HepG2 (cell line): ENCODE measurements around the gene SRCIN1. TPM values are rescaled to one million over a fixed set of nuclear protein-coding genes. Genes with fewer than 3 reads are reported as not detected.

Experiments used
- ARHGAP35 ChIP-seq: sonication (generic); formaldehyde crosslinking; IDR thresholded peaks from 2 replicates; pipeline ENCODE4 v1.9.0; 2022; ENCODE audit warnings: mild to moderate bottlenecking, inconsistent platforms, moderate library complexity, missing genetic modification reagents, borderline replicate concordance
- CBX1 ChIP-seq: IDR thresholded peaks from one replicate; pipeline ENCODE4 v1.6.1; 2016; ENCODE audit warnings: antibody characterized with exemption, low read depth
- CENPBD1 ChIP-seq: sonication (generic); formaldehyde crosslinking; IDR thresholded peaks from 2 replicates; pipeline ENCODE4 v1.8.0; 2022; ENCODE audit warnings: missing genetic modification reagents, low read depth, mild to moderate bottlenecking, borderline replicate concordance
- E2F2 ChIP-seq: sonication (generic); formaldehyde crosslinking; IDR thresholded peaks from 2 replicates; pipeline ENCODE4 v1.4.0; 2020; ENCODE audit warnings: missing genetic modification reagents, borderline replicate concordance
- GLMP ChIP-seq: sonication (generic); formaldehyde crosslinking; IDR thresholded peaks from 2 replicates; pipeline ENCODE4 v1.9.0; 2021; ENCODE audit warnings: missing genetic modification reagents, mild to moderate bottlenecking, borderline replicate concordance
- IRF2 ChIP-seq: IDR thresholded peaks from 2 replicates; pipeline ENCODE4 v1.6.1; 2018; ENCODE audit warnings: missing genetic modification reagents, missing compliant biosample characterization
- NFE2L2 ChIP-seq: fragments of 150-350 bp; IDR thresholded peaks from 2 replicates; pipeline ENCODE4 v1.6.1; 2014; ENCODE audit warnings: low read length
- NKX3-1 ChIP-seq: sonication (generic); formaldehyde crosslinking; IDR thresholded peaks from 2 replicates; pipeline ENCODE4 v1.5.0; 2020; ENCODE audit warnings: missing genetic modification reagents
- PAX8 ChIP-seq: sonication (generic); formaldehyde crosslinking; IDR thresholded peaks from 2 replicates; pipeline ENCODE4 v1.8.0; 2022; ENCODE audit warnings: mild to moderate bottlenecking, missing genetic modification reagents, borderline replicate concordance
- PHF5A ChIP-seq: IDR thresholded peaks from one replicate; pipeline ENCODE4 v1.6.1; 2018; ENCODE audit warnings: low read depth, missing genetic modification reagents; ENCODE audit not compliant: unreplicated experiment
- RARG ChIP-seq: sonication (generic); formaldehyde crosslinking; IDR thresholded peaks from 2 replicates; pipeline ENCODE4 v1.4.0; 2020; ENCODE audit warnings: low read depth, mild to moderate bottlenecking, missing genetic modification reagents
- SIN3A ChIP-seq: IDR thresholded peaks from 2 replicates; pipeline ENCODE4 v1.6.1; 2011; ENCODE audit warnings: low read depth, mild to moderate bottlenecking, control low read depth, low read length, borderline replicate concordance
- SOX6 ChIP-seq, 2 experiments: fragments of 450-650 bp in 1 of 2; sonication (generic) in 1 of 2; formaldehyde crosslinking in 1 of 2; IDR thresholded peaks; 2 replicates each; pipeline versions ENCODE4 v1.4.0 to v1.6.1; 2017 to 2020; ENCODE audit warnings: antibody characterized with exemption in 1 of 2, mild to moderate bottlenecking in 1 of 2, missing genetic modification reagents in 1 of 2
- TCF12 ChIP-seq, 2 experiments: fragments of 450-650 bp in 1 of 2; sonication (generic) in 1 of 2; formaldehyde crosslinking in 1 of 2; IDR thresholded peaks; 2 replicates each; pipeline versions ENCODE4 v1.6.1 to v1.8.0; 2017 to 2022; ENCODE audit warnings: antibody characterized with exemption in 1 of 2, mild to moderate bottlenecking in 1 of 2, missing genetic modification reagents in 1 of 2, moderate library complexity in 1 of 2
- TEAD2 ChIP-seq: sonication (generic); formaldehyde crosslinking; IDR thresholded peaks from 2 replicates; pipeline ENCODE4 v1.9.0; 2021; ENCODE audit warnings: missing genetic modification reagents
- ZNF280D ChIP-seq: sonication (generic); formaldehyde crosslinking; IDR thresholded peaks from 2 replicates; pipeline ENCODE4 v1.5.1; 2020; ENCODE audit warnings: mild to moderate bottlenecking, missing genetic modification reagents
- ZNF335 ChIP-seq: sonication (generic); formaldehyde crosslinking; IDR thresholded peaks from 2 replicates; pipeline ENCODE4 v1.4.0; 2020; ENCODE audit warnings: missing genetic modification reagents
- ZNF337 ChIP-seq: sonication (generic); formaldehyde crosslinking; IDR thresholded peaks from 2 replicates; pipeline ENCODE4 v1.5.1; 2020; ENCODE audit warnings: missing genetic modification reagents, low read depth, mild to moderate bottlenecking, borderline replicate concordance
- ZNF670 ChIP-seq: sonication (generic); formaldehyde crosslinking; IDR thresholded peaks from 2 replicates; pipeline ENCODE4 v1.8.0; 2022; ENCODE audit warnings: mild to moderate bottlenecking, missing genetic modification reagents, borderline replicate concordance
- ZNF7 ChIP-seq: IDR thresholded peaks from 2 replicates; pipeline ENCODE4 v1.6.1; 2016; ENCODE audit warnings: missing biosample characterization, missing genetic modification reagents
- ZNF710 ChIP-seq: sonication (generic); formaldehyde crosslinking; IDR thresholded peaks from 2 replicates; pipeline ENCODE4 v1.5.0; 2020; ENCODE audit warnings: mild to moderate bottlenecking, missing genetic modification reagents, borderline replicate concordance
- polyA plus RNA-seq, 8 experiments: library from polyadenylated mRNA; depleted of rRNA in 3 of 8; stranded (reverse) in 7 of 8; unstranded in 1 of 8; fragments of >200 nt; fragmentation: Illumina TruSeq in 4 of 8; extraction: Trizol in 4 of 8; gene quantifications; 2 replicates each; pipeline versions ENCODE4 v1.2.1 to v1.2.3, GENCODE V29; 2011 to 2016; ENCODE audit warnings: low read depth in 4 of 8, missing spikeins in 1 of 8, mixed read lengths in 1 of 8; ENCODE audit not compliant: insufficient read depth in 1 of 8
- total RNA-seq, 5 experiments: library from RNA; depleted of rRNA; stranded (reverse); fragments of >200 nt; fragmentation: Illumina TruSeq; extraction: Trizol; gene quantifications; 2 replicates each; pipeline ENCODE4 v1.2.3, GENCODE V29; 2016; ENCODE audit warnings: low read depth in 1 of 5

SRCIN1 gene
- total and polyA plus RNA-seq, 2 of the 13 experiments (the other 11 are each of a cell fraction or from before 2014, with no cell fraction given) = 1.2 to 9.6 TPM

- TF ChIP-seq ZNF280D (CRISPR knock-in tag) (peak; percentile 86), PHF5A (CRISPR knock-in tag) (peak; percentile 95), ZNF337 (no peak), RARG (CRISPR knock-in tag) (no peak; the same call in 1 of the 2 replicates), TCF12 (IDR thresholded peaks at IDR 0.05) (no peak), TCF12 (CRISPR knock-in tag; IDR thresholded peaks at IDR 0.05) (peak; percentile 94; the same call in 1 of the 2 replicates), GLMP (no peak), TEAD2 (CRISPR knock-in tag) (no peak), ZNF7 (CRISPR knock-in tag) (peak; percentile 44; the same call in 1 of the 2 replicates), ZNF710 (CRISPR knock-in tag) (peak; percentile 98), ZNF335 (CRISPR knock-in tag) (0 out of 2 replicates have a peak, but pooled peaks have one; percentile 68), CENPBD1 (CRISPR knock-in tag) (no peak), CBX1 (peak; percentile 59), E2F2 (CRISPR knock-in tag) (no peak), IRF2 (CRISPR knock-in tag) (peak; percentile 97), SIN3A (no peak), SOX6 (IDR thresholded peaks at IDR 0.05) (no peak), SOX6 (CRISPR knock-in tag; IDR thresholded peaks at IDR 0.05) (peak; percentile 95), NFE2L2 (no peak), NKX3-1 (CRISPR knock-in tag) (no peak; the same call in 1 of the 2 replicates), PAX8 (CRISPR knock-in tag) (no peak), ZNF670 (no peak; the same call in 1 of the 2 replicates), ARHGAP35 (CRISPR knock-in tag) (no peak)
Observed at GRCh38 chr17:38620551-38621277, 15.0 kb upstream of the SRCIN1 start (continued).
